ENCODE data around the gene PUSL1.

Gene PUSL1

GRCh38 chr1:1342061-1342562 is 33.7 kb downstream of the PUSL1 start:
- DNase-seq, result no peak

GRCh38 chr1:1342584-1343115 is 34.3 kb downstream of the PUSL1 start:
- no peak for DNase-seq

GRCh38 chr1:1343811-1344421 is 35.5 kb downstream of the PUSL1 start:
- DNase-seq, result no peak

GRCh38 chr1:1344655-1345361 is 36.4 kb downstream of the PUSL1 start:
- peak; percentile 72 for DNase-seq

GRCh38 chr1:1345384-1345783 is 37.0 kb downstream of the PUSL1 start:
- no peak for DNase-seq

GRCh38 chr1:1345860-1346500 is 37.6 kb downstream of the PUSL1 start:
- no peak for DNase-seq

- DNase-seq, result no peak
Measured at GRCh38 chr1:1346501-1346890, 38.1 kb downstream of the PUSL1 start.

- DNase-seq, result no peak
Measured at GRCh38 chr1:1347026-1347595, 38.7 kb downstream of the PUSL1 start.

- no peak for DNase-seq
Measured at GRCh38 chr1:1347663-1348419, 39.4 kb downstream of the PUSL1 start.

GRCh38 chr1:1348420-1349255 is 40.2 kb downstream of the PUSL1 start:
- no peak for DNase-seq

GRCh38 chr1:1349256-1350012 is 41.0 kb downstream of the PUSL1 start, which contains the start of gene DVL1:
DVL1 (minus strand) TSS chr1:1349418; CDS start chr1:1349065, 353 bp downstream.
- DNase-seq, result peak; percentile 72

GRCh38 chr1:1351511-1352427 is 43.4 kb downstream of the PUSL1 start:
- DNase-seq, result no peak

GRCh38 chr1:1352786-1353388 is 44.5 kb downstream of the PUSL1 start:
- DNase-seq, result no peak

GRCh38 chr1:1353389-1354151 is 45.2 kb downstream of the PUSL1 start:
- DNase-seq, result no peak

GRCh38 chr1:1354271-1355247 is 46.2 kb downstream of the PUSL1 start:
- DNase-seq, result no peak

GRCh38 chr1:1355416-1355815 is 47.0 kb downstream of the PUSL1 start:
- no peak for DNase-seq

- DNase-seq, result no peak
Measured at GRCh38 chr1:1356166-1356795, 47.9 kb downstream of the PUSL1 start.

All from activated CD4-positive, alpha-beta T cell treated with anti-CD3 and anti-CD28 coated beads, Interleukin-10, Interleukin-2, amounts not matched to agents 100 ng/mL and 50 ng/mL, durations not matched to agents 16 hours and 8 hours (primary cell).